ENCODE measurements around the gene NSUN3.
A peak's percentile ranks its signal among the peaks of the same experiment; 100 is the strongest.
"Not testable (repeated sequence)": the region's sequence is repeated elsewhere in the genome, so short reads cannot be mapped to it uniquely, and the experiment has no call there.

Gene NSUN3

GRCh38 chr3:94095111-94095510 lies 32.2 kb downstream of the NSUN3 start:
- no peak for TF ChIP-seq CTCF (IDR thresholded peaks at IDR 0.05; ENCODE audit: low read depth, low read length)
- H3K4me3 ChIP-seq (ENCODE audit: low read depth, low read length) = no peak overlapping the region
- in situ Hi-C loops (cut with HindIII; ENCODE audit: low sequenced_read_pairs) = no loop called here
- no peak for DNase-seq (ENCODE audit: low read depth, low spot score)

- no peak for DNase-seq (ENCODE audit: low read depth, low spot score)
- no peak for TF ChIP-seq CTCF (IDR thresholded peaks at IDR 0.05; ENCODE audit: low read depth, low read length)
- in situ Hi-C loops (cut with HindIII; ENCODE audit: low sequenced_read_pairs) = no loop called here
- H3K4me3 ChIP-seq (ENCODE audit: low read depth, low read length) = no peak overlapping the region
Observed at GRCh38 chr3:94098452-94098851, 35.6 kb downstream of the NSUN3 start.

GRCh38 chr3:94099311-94099710 lies 36.5 kb downstream of the NSUN3 start:
- H3K4me3 ChIP-seq (ENCODE audit: low read depth, low read length) = no peak overlapping the region
- in situ Hi-C loops (cut with HindIII; ENCODE audit: low sequenced_read_pairs) = no loop called here
- no peak for TF ChIP-seq CTCF (IDR thresholded peaks at IDR 0.05; ENCODE audit: low read depth, low read length)
- no peak for DNase-seq (ENCODE audit: low read depth, low spot score)

GRCh38 chr3:94101860-94102259 lies 39.0 kb downstream of the NSUN3 start:
- DNase-seq (ENCODE audit: low read depth, low spot score) = peak; percentile 17

GRCh38 chr3:94106268-94106667 lies 43.4 kb downstream of the NSUN3 start:
- in situ Hi-C loops (cut with HindIII; ENCODE audit: low sequenced_read_pairs) = no loop called here
- DNase-seq (ENCODE audit: low read depth, low spot score) = no peak
- no peak overlapping the region for H3K4me3 ChIP-seq (ENCODE audit: low read depth, low read length)
- no peak for TF ChIP-seq CTCF (IDR thresholded peaks at IDR 0.05; ENCODE audit: low read depth, low read length)

More at GRCh38 chr3:94101860-94102259, 39.0 kb downstream of the NSUN3 start:
- peak; percentile 24 for TF ChIP-seq CTCF (IDR thresholded peaks at IDR 0.05; ENCODE audit: low read depth, low read length)
- no peak overlapping the region for H3K4me3 ChIP-seq (ENCODE audit: low read depth, low read length)
- in situ Hi-C loops (cut with HindIII; ENCODE audit: low sequenced_read_pairs) = no loop called here

GRCh38 chr3:94110232-94110631 lies 47.4 kb downstream of the NSUN3 start:
- DNase-seq (ENCODE audit: low read depth, low spot score); in situ Hi-C loops (cut with HindIII; ENCODE audit: low sequenced_read_pairs); H3K4me3 ChIP-seq (ENCODE audit: low read depth, low read length): not testable (repeated sequence)

- H3K4me3 ChIP-seq (ENCODE audit: low read depth, low read length) = no peak overlapping the region
- no peak for DNase-seq (ENCODE audit: low read depth, low spot score)
- TF ChIP-seq CTCF (IDR thresholded peaks at IDR 0.05; ENCODE audit: low read depth, low read length) = no peak
- in situ Hi-C loops (cut with HindIII; ENCODE audit: low sequenced_read_pairs) = no loop called here
Observed at GRCh38 chr3:94110854-94111253, 48.0 kb downstream of the NSUN3 start.

Measured in astrocyte of the spinal cord (primary cell).